Fibroblast of lung (primary cell): ENCODE measurements around the gene CALCOCO2.

Experiments used
- CTCF ChIP-seq, 2 donors: IDR thresholded peaks in 1 of 2; conservative IDR thresholded peaks in 1 of 2; 1 replicate in 1 of 2; 2 replicates in 1 of 2; pipeline ENCODE4 v1.5.1; 2011 to 2012; ENCODE audit warnings: low read length in 2 of 2, control low read depth in 1 of 2, inconsistent platforms in 1 of 2, low read depth in 1 of 2, mild to moderate bottlenecking in 1 of 2
- EZH2 ChIP-seq: IDR thresholded peaks from 2 replicates; pipeline ENCODE4 v1.5.1; 2012; ENCODE audit warnings: low read length, control low read depth, mild to moderate bottlenecking; ENCODE audit errors: missing control alignments

- TF ChIP-seq CTCF (conservative IDR thresholded peaks at IDR 0.05 in 1 of 2, IDR thresholded peaks at IDR 0.05 in 1 of 2; ENCODE audit: low read depth in 1 of 2, low read length in 2 of 2) (no peak), EZH2 (no peak)
Measured at GRCh38 chr17:48800626-48801217, 30.1 kb upstream of the CALCOCO2 start.
